HepG2 (cell line): ENCODE results near the gene NSG2. TPM values are rescaled to one million over a fixed set of nuclear protein-coding genes. Genes with fewer than 3 reads are reported as not detected.

Experiments
- ATAC-seq: fragments of 200-7000 bp; cut with Tn5 transposase; 3 replicates; pipeline ENCODE4 v1.9.1; 2020; ENCODE audit warnings: mild to moderate bottlenecking, moderate library complexity
- BruUV-seq: library from RNA; stranded (reverse); fragments of 400-500 nt; replicated peaks from 2 replicates; lab custom pipeline; 2021; lab: Mats Ljungman, UMichigan
- CTCF ChIA-PET: fragments of 300-600 bp; formaldehyde crosslinking; extraction: SDS; loops from one replicate; lab custom pipeline; 2021; ENCODE audit warnings: low total read pairs, inconsistent platforms, low intra/inter-chr PET ratio; lab: Yijun Ruan, JAX
- POLR2A ChIA-PET: fragments of 350-600 bp; sonication (Branson Sonifier 250); formaldehyde crosslinking; loops from one replicate; lab custom pipeline; 2020; ENCODE audit warnings: antibody characterized with exemption, inconsistent platforms; lab: Yijun Ruan, JAX
- DNase-seq: peaks from one replicate; pipeline ENCODE4 v3.0.0-alpha.2; 2015; ENCODE audit warnings: low spot score
- FAIRE-seq: peaks from 3 replicates; lab custom pipeline; 2011; peaks lifted over from hg19 to GRCh38; lab: Jason Lieb, UNC
- H2AFZ ChIP-seq: one replicate; pipeline ENCODE4 v1.6.1; 2011; ENCODE audit warnings: low read length, inconsistent platforms
- H3K27ac ChIP-seq: fragments of 300-600 bp; 3 replicates; pipeline ENCODE4 v1.8.0; 2011; ENCODE audit warnings: mixed run types, mild to moderate bottlenecking, mixed read lengths, low read length, inconsistent platforms; ENCODE audit not compliant: insufficient read depth; ENCODE audit errors: extremely low read length
- H3K27me3 ChIP-seq, 2 experiments: fragments of 200-600 bp in 1 of 2; 2 replicates in 1 of 2; 3 replicates in 1 of 2; pipeline versions ENCODE4 v1.6.0 to v1.8.0; 2011; ENCODE audit warnings: low read length in 2 of 2, mild to moderate bottlenecking in 2 of 2, moderate library complexity in 2 of 2, inconsistent platforms in 1 of 2; ENCODE audit not compliant: insufficient read depth in 2 of 2, control insufficient read depth in 1 of 2
- H3K36me3 ChIP-seq, 2 experiments: fragments of 200-600 bp in 1 of 2; replicated peaks in 1 of 2; 2 replicates in 1 of 2; 3 replicates in 1 of 2; pipeline versions ENCODE4 v1.5.1 to v1.8.0; 2011; ENCODE audit warnings: low read length in 2 of 2, inconsistent platforms in 1 of 2; ENCODE audit not compliant: insufficient read depth in 2 of 2, control insufficient read depth in 1 of 2
- H3K4me1 ChIP-seq: 2 replicates; pipeline ENCODE4 v1.5.1; 2012; ENCODE audit warnings: low read length, inconsistent platforms; ENCODE audit not compliant: insufficient read depth
- H3K4me2 ChIP-seq: 2 replicates; pipeline ENCODE4 v1.6.0; 2011; ENCODE audit warnings: low read depth, low read length, inconsistent platforms
- H3K4me3 ChIP-seq, 3 experiments: fragments of 200-600 bp in 1 of 3; sonication (generic), shearing (Covaris generic) in 1 of 3; replicated peaks in 1 of 3; 2 replicates each; pipeline ENCODE4 v1.5.1; 2011 to 2016; ENCODE audit warnings: low read length in 3 of 3, inconsistent platforms in 2 of 3, low read depth in 2 of 3, mild to moderate bottlenecking in 2 of 3, control low read depth in 1 of 3, mixed read lengths in 1 of 3; ENCODE audit not compliant: insufficient read depth in 1 of 3
- H3K79me2 ChIP-seq: one replicate; pipeline ENCODE4 v1.6.1; 2011; ENCODE audit warnings: low read length, inconsistent platforms; ENCODE audit not compliant: insufficient read depth
- H3K9ac ChIP-seq: 2 replicates; pipeline ENCODE4 v1.6.0; 2011; ENCODE audit warnings: mild to moderate bottlenecking, low read depth, low read length, inconsistent platforms; ENCODE audit not compliant: insufficient read depth
- H3K9me3 ChIP-seq: 2 replicates; pipeline ENCODE4 v1.5.1; 2012; ENCODE audit warnings: mild to moderate bottlenecking, low read length
- H4K20me1 ChIP-seq: 2 replicates; pipeline ENCODE4 v1.6.0; 2011; ENCODE audit warnings: inconsistent platforms, mild to moderate bottlenecking, low read length, moderate library complexity; ENCODE audit not compliant: insufficient read depth
- GFI1 ChIP-seq: sonication (generic); formaldehyde crosslinking; IDR thresholded peaks from 2 replicates; pipeline ENCODE4 v1.5.0; 2020; ENCODE audit warnings: missing genetic modification reagents, mild to moderate bottlenecking, borderline replicate concordance
- KDM5B ChIP-seq: sonication (generic); formaldehyde crosslinking; IDR thresholded peaks from 2 replicates; pipeline ENCODE4 v1.4.0; 2020; ENCODE audit warnings: missing genetic modification reagents, mild to moderate bottlenecking, borderline replicate concordance
- NFRKB ChIP-seq: fragments of 450-650 bp; IDR thresholded peaks from 2 replicates; pipeline ENCODE4 v1.6.1; 2017
- RAD51 ChIP-seq: fragments of 450-650 bp; IDR thresholded peaks from 2 replicates; pipeline ENCODE4 v1.6.1; 2016; ENCODE audit warnings: borderline replicate concordance
- SP5 ChIP-seq: IDR thresholded peaks from 2 replicates; pipeline ENCODE4 v1.6.1; 2016; ENCODE audit warnings: low read depth, borderline replicate concordance
- TFE3 ChIP-seq: IDR thresholded peaks from 2 replicates; pipeline ENCODE4 v1.6.1; 2016
- ZEB1 ChIP-seq: IDR thresholded peaks from 2 replicates; pipeline ENCODE4 v1.6.1; 2012; ENCODE audit warnings: mild to moderate bottlenecking, low read depth, inconsistent platforms; ENCODE audit not compliant: insufficient replicate concordance
- ZNF225 ChIP-seq: sonication (generic); formaldehyde crosslinking; IDR thresholded peaks from 2 replicates; pipeline ENCODE4 v1.4.0; 2020; ENCODE audit warnings: mild to moderate bottlenecking, missing genetic modification reagents
- ZNF230 ChIP-seq: sonication (generic); formaldehyde crosslinking; IDR thresholded peaks from 2 replicates; pipeline ENCODE4 v1.4.0; 2020; ENCODE audit warnings: mild to moderate bottlenecking, missing genetic modification reagents
- ZNF34 ChIP-seq: sonication (generic); formaldehyde crosslinking; IDR thresholded peaks from 2 replicates; pipeline ENCODE4 v1.4.0; 2020; ENCODE audit warnings: mild to moderate bottlenecking, missing genetic modification reagents, borderline replicate concordance
- ZNF747 ChIP-seq: sonication (generic); formaldehyde crosslinking; IDR thresholded peaks from 2 replicates; pipeline ENCODE4 v1.8.1; 2023; ENCODE audit warnings: missing genetic modification reagents, mild to moderate bottlenecking, borderline replicate concordance
- ZNF850 ChIP-seq: sonication (generic); formaldehyde crosslinking; conservative IDR thresholded peaks from 2 replicates; pipeline ENCODE4 v1.9.0; 2021; ENCODE audit warnings: mild to moderate bottlenecking, missing genetic modification reagents
- ZZZ3 ChIP-seq: sonication (generic); formaldehyde crosslinking; IDR thresholded peaks from 2 replicates; pipeline ENCODE4 v1.4.0; 2020; ENCODE audit warnings: missing genetic modification reagents, mild to moderate bottlenecking, borderline replicate concordance
- WGBS: methylation state at CpG from one replicate; pipeline ENCODE4 v1.1.6; 2017; ENCODE audit warnings: low lambda C conversion rate; 5-methylcytosine and 5-hydroxymethylcytosine counted together
- in situ Hi-C: cut with HindIII; loops from 2 replicates; pipeline ENCODE4 v1.10.0; 2017; ENCODE audit warnings: low pct_unique_long_range_greater_than_20kb; ENCODE audit not compliant: extremely low pct_ligation_motif_present
- intact Hi-C: fragments of 100-400 bp; cut with micrococcal nuclease; formaldehyde crosslinking; loops from one replicate; pipeline ENCODE4 v1.10.0; 2022; ENCODE audit not compliant: unreplicated experiment
- polyA plus RNA-seq, 8 experiments: library from polyadenylated mRNA; depleted of rRNA in 3 of 8; stranded (reverse) in 7 of 8; unstranded in 1 of 8; fragments of >200 nt; fragmentation: Illumina TruSeq in 4 of 8; extraction: Trizol in 4 of 8; gene quantifications; 2 replicates each; pipeline versions ENCODE4 v1.2.1 to v1.2.3, GENCODE V29; 2011 to 2016; ENCODE audit warnings: low read depth in 4 of 8, missing spikeins in 1 of 8, mixed read lengths in 1 of 8; ENCODE audit not compliant: insufficient read depth in 1 of 8
- total RNA-seq, 5 experiments: library from RNA; depleted of rRNA; stranded (reverse); fragments of >200 nt; fragmentation: Illumina TruSeq; extraction: Trizol; gene quantifications; 2 replicates each; pipeline ENCODE4 v1.2.3, GENCODE V29; 2016; ENCODE audit warnings: low read depth in 1 of 5
- TF ChIP-seq, protein P1 (sequence below): sonication (generic); formaldehyde crosslinking; IDR thresholded peaks from 2 replicates; pipeline ENCODE4 v1.4.0; 2020; ENCODE audit warnings: missing genetic modification reagents, borderline replicate concordance
- TF ChIP-seq, protein P2 (sequence below): sonication (generic); formaldehyde crosslinking; IDR thresholded peaks from 2 replicates; pipeline ENCODE4 v1.8.0; 2022; ENCODE audit warnings: mild to moderate bottlenecking, missing genetic modification reagents; ENCODE audit not compliant: insufficient replicate concordance
- TF ChIP-seq, protein P3 (sequence below): sonication (generic); formaldehyde crosslinking; IDR thresholded peaks from 2 replicates; pipeline ENCODE4 v1.4.0; 2020; ENCODE audit warnings: mild to moderate bottlenecking, missing genetic modification reagents

NSG2 gene
- total and polyA plus RNA-seq, 2 of the 13 experiments (the other 11 are each of a cell fraction or from before 2014, with no cell fraction given): 0.21 TPM; not detected in 1

GRCh38 chr5:174071484-174071883 is 26.0 kb downstream of the NSG2 start:
- H3K79me2 ChIP-seq: no peaks in the 10 kb centered on the region
- ChIA-PET CTCF (no interaction called here), POLR2A (no interaction called here)
- H3K9me3 ChIP-seq: no peaks in the 10 kb centered on the region
- WGBS: 50% methylated on average over 6 of the region's 8 CpGs
- no peak overlapping the region for H3K4me3 ChIP-seq
- no peaks in the 10 kb centered on the region for H3K36me3 ChIP-seq
- TF ChIP-seq ZNF34 (CRISPR knock-in tag): no peak
- TF ChIP-seq ZNF230 (CRISPR knock-in tag): no peak
- TF ChIP-seq, protein P1, sequence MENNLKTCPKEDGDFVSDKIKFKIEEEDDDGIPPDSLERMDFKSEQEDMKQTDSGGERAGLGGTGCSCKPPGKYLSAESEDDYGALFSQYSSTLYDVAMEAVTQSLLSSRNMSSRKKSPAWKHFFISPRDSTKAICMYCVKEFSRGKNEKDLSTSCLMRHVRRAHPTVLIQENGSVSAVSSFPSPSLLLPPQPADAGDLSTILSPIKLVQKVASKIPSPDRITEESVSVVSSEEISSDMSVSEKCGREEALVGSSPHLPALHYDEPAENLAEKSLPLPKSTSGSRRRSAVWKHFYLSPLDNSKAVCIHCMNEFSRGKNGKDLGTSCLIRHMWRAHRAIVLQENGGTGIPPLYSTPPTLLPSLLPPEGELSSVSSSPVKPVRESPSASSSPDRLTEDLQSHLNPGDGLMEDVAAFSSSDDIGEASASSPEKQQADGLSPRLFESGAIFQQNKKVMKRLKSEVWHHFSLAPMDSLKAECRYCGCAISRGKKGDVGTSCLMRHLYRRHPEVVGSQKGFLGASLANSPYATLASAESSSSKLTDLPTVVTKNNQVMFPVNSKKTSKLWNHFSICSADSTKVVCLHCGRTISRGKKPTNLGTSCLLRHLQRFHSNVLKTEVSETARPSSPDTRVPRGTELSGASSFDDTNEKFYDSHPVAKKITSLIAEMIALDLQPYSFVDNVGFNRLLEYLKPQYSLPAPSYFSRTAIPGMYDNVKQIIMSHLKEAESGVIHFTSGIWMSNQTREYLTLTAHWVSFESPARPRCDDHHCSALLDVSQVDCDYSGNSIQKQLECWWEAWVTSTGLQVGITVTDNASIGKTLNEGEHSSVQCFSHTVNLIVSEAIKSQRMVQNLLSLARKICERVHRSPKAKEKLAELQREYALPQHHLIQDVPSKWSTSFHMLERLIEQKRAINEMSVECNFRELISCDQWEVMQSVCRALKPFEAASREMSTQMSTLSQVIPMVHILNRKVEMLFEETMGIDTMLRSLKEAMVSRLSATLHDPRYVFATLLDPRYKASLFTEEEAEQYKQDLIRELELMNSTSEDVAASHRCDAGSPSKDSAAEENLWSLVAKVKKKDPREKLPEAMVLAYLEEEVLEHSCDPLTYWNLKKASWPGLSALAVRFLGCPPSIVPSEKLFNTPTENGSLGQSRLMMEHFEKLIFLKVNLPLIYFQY (CRISPR knock-in tag): no peak
- no peak for TF ChIP-seq ZEB1
- no peak for TF ChIP-seq GFI1 (CRISPR knock-in tag)
- no peak for TF ChIP-seq ZNF850 (CRISPR knock-in tag)
- no peak for TF ChIP-seq RAD51
- TF ChIP-seq ZNF747 (CRISPR knock-in tag): no peak
- no peak for TF ChIP-seq NFRKB
- no peak for TF ChIP-seq ZZZ3 (CRISPR knock-in tag)
- no peak for TF ChIP-seq TFE3 (CRISPR knock-in tag)
- no peak for TF ChIP-seq ZNF225 (CRISPR knock-in tag)
- no peak for TF ChIP-seq SP5
- TF ChIP-seq, protein P2, sequence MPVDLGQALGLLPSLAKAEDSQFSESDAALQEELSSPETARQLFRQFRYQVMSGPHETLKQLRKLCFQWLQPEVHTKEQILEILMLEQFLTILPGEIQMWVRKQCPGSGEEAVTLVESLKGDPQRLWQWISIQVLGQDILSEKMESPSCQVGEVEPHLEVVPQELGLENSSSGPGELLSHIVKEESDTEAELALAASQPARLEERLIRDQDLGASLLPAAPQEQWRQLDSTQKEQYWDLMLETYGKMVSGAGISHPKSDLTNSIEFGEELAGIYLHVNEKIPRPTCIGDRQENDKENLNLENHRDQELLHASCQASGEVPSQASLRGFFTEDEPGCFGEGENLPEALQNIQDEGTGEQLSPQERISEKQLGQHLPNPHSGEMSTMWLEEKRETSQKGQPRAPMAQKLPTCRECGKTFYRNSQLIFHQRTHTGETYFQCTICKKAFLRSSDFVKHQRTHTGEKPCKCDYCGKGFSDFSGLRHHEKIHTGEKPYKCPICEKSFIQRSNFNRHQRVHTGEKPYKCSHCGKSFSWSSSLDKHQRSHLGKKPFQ (CRISPR knock-in tag): no peak
- TF ChIP-seq KDM5B (CRISPR knock-in tag): no peak
- TF ChIP-seq, protein P3, sequence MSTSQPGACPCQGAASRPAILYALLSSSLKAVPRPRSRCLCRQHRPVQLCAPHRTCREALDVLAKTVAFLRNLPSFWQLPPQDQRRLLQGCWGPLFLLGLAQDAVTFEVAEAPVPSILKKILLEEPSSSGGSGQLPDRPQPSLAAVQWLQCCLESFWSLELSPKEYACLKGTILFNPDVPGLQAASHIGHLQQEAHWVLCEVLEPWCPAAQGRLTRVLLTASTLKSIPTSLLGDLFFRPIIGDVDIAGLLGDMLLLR (CRISPR knock-in tag): no peak
- H3K27me3 ChIP-seq: no peaks in the 10 kb centered on the region; a peak in 1 of 5 replicates
- FAIRE-seq: no peak
- no peak overlapping the region for H3K27ac ChIP-seq
- H2AFZ ChIP-seq: no peak overlapping the region
- H4K20me1 ChIP-seq: no peaks in the 10 kb centered on the region
- BruUV-seq: no TSS peak
- H3K9ac ChIP-seq: no peak overlapping the region
- in situ Hi-C loops (no loop called here), intact Hi-C loops (no loop called here)
- DNase-seq: no peak
- ATAC-seq: no peak
- no peaks in the 10 kb centered on the region for H3K4me1 ChIP-seq
- no peak overlapping the region for H3K4me2 ChIP-seq
